ENCODE measurements around the gene AGBL4. TPM values are rescaled to one million over a fixed set of nuclear protein-coding genes. Genes with fewer than 3 reads are reported as not detected.

AGBL4 gene
- total RNA-seq, 1 experiment from 2014 or later = not detected

- Mint-ChIP-seq H3K27ac (ENCODE audit: unreplicated experiment) (no peak overlapping the region), H3K4me3 (ENCODE audit: unreplicated experiment) (no peak overlapping the region), H3K9me3 (ENCODE audit: unreplicated experiment) (no peaks in the 10 kb centered on the region), H3K36me3 (ENCODE audit: insufficient read depth, unreplicated experiment) (no peaks in the 10 kb centered on the region), H3K4me1 (ENCODE audit: low read depth, unreplicated experiment) (no peaks in the 10 kb centered on the region), H3K27me3 (ENCODE audit: insufficient read depth, unreplicated experiment) (peaks cover 24% of the 10 kb centered on the region)
- POLR2A ChIA-PET = no interaction called here
- Histone ChIP-seq H3K4me3 (ENCODE audit: low read depth, low read length) (no peak overlapping the region), H3K27me3 (replicated peaks; ENCODE audit: control insufficient read depth, insufficient read depth, low read length) (no peaks in the 10 kb centered on the region), H3K9me3 (no peaks in the 10 kb centered on the region), H3K36me3 (ENCODE audit: control insufficient read depth, insufficient read depth, low read length) (no peaks in the 10 kb centered on the region), H3K4me1 (no peaks in the 10 kb centered on the region)
- no peak for TF ChIP-seq CTCF (IDR thresholded peaks at IDR 0.05; ENCODE audit: insufficient read depth in 1 of 2, low read depth in 1 of 2, low read length in 1 of 2, severe bottlenecking in 1 of 2, unreplicated experiment in 1 of 2)
- DNase-seq = no peak
- intact Hi-C loops (cut with micrococcal nuclease; ENCODE audit: unreplicated experiment) = no loop called here
- CTCF ChIA-PET = no interaction called here
- BruUV-seq (replicated peaks) = no TSS peak
Observed at GRCh38 chr1:48561444-48561843, 1462.3 kb downstream of the AGBL4 start.

- POLR2A ChIA-PET = no interaction called here
- H3K36me3 Mint-ChIP-seq (ENCODE audit: insufficient read depth, unreplicated experiment) = no peaks in the 10 kb centered on the region
- H3K9me3 Mint-ChIP-seq (ENCODE audit: unreplicated experiment) = no peaks in the 10 kb centered on the region
- no peak for DNase-seq
- no peaks in the 10 kb centered on the region for H3K4me1 Mint-ChIP-seq (ENCODE audit: low read depth, unreplicated experiment)
- CTCF ChIA-PET = no interaction called here
- peaks cover 26% of the 10 kb centered on the region for H3K27me3 Mint-ChIP-seq (ENCODE audit: insufficient read depth, unreplicated experiment)
- no peak for TF ChIP-seq CTCF (IDR thresholded peaks at IDR 0.05; ENCODE audit: insufficient read depth in 1 of 2, low read depth in 1 of 2, low read length in 1 of 2, severe bottlenecking in 1 of 2, unreplicated experiment in 1 of 2)
- no peak overlapping the region for H3K27ac Mint-ChIP-seq (ENCODE audit: unreplicated experiment)
- Histone ChIP-seq H3K4me1 (no peaks in the 10 kb centered on the region), H3K27me3 (replicated peaks; ENCODE audit: control insufficient read depth, insufficient read depth, low read length) (no peaks in the 10 kb centered on the region), H3K4me3 (ENCODE audit: low read depth, low read length) (no peak overlapping the region), H3K36me3 (ENCODE audit: control insufficient read depth, insufficient read depth, low read length) (no peaks in the 10 kb centered on the region), H3K9me3 (no peaks in the 10 kb centered on the region)
- no TSS peak for BruUV-seq (replicated peaks)
- no peak overlapping the region for H3K4me3 Mint-ChIP-seq (ENCODE audit: unreplicated experiment)
- intact Hi-C loops (cut with micrococcal nuclease; ENCODE audit: unreplicated experiment) = no loop called here
Observed at GRCh38 chr1:48560577-48560976, 1463.2 kb downstream of the AGBL4 start.

GRCh38 chr1:48560116-48560515 is 1463.6 kb downstream of the AGBL4 start:
- H3K9me3 ChIP-seq = no peaks in the 10 kb centered on the region
- H3K4me1 Mint-ChIP-seq (ENCODE audit: low read depth, unreplicated experiment) = no peaks in the 10 kb centered on the region
- H3K27ac Mint-ChIP-seq (ENCODE audit: unreplicated experiment) = no peak overlapping the region
- H3K36me3 ChIP-seq (ENCODE audit: control insufficient read depth, insufficient read depth, low read length) = no peaks in the 10 kb centered on the region
- no peak overlapping the region for H3K4me3 Mint-ChIP-seq (ENCODE audit: unreplicated experiment)
- BruUV-seq (replicated peaks) = no TSS peak
- no peak for DNase-seq
- H3K27me3 Mint-ChIP-seq (ENCODE audit: insufficient read depth, unreplicated experiment) = peaks cover 30% of the 10 kb centered on the region
- POLR2A ChIA-PET = no interaction called here
- no peaks in the 10 kb centered on the region for H3K9me3 Mint-ChIP-seq (ENCODE audit: unreplicated experiment)
- H3K4me1 ChIP-seq = no peaks in the 10 kb centered on the region
- intact Hi-C loops (cut with micrococcal nuclease; ENCODE audit: unreplicated experiment) = no loop called here
- no peaks in the 10 kb centered on the region for H3K27me3 ChIP-seq (replicated peaks; ENCODE audit: control insufficient read depth, insufficient read depth, low read length)
- CTCF ChIA-PET = no interaction called here
- no peak for TF ChIP-seq CTCF (IDR thresholded peaks at IDR 0.05; ENCODE audit: insufficient read depth in 1 of 2, low read depth in 1 of 2, low read length in 1 of 2, severe bottlenecking in 1 of 2, unreplicated experiment in 1 of 2)
- no peaks in the 10 kb centered on the region for H3K36me3 Mint-ChIP-seq (ENCODE audit: insufficient read depth, unreplicated experiment)
- no peak overlapping the region for H3K4me3 ChIP-seq (ENCODE audit: low read depth, low read length)
